Mesenchymal stem cell (in vitro differentiated cells and primary cell): ENCODE measurements around the gene TEC.

Experiments used
- DNase-seq: peaks from one replicate; pipeline ENCODE4 v3.0.0-alpha.2; 2013
- H2AFZ ChIP-seq: one replicate; pipeline ENCODE4 v1.6.1; 2013; ENCODE audit warnings: low read depth, mild to moderate bottlenecking, control low read depth, inconsistent platforms, low read length, moderate library complexity
- H2AK5ac ChIP-seq: 2 replicates; pipeline ENCODE4 v1.6.1; 2013; ENCODE audit warnings: low read length, moderate library complexity, mild to moderate bottlenecking, inconsistent platforms; ENCODE audit not compliant: severe bottlenecking
- H2BK120ac ChIP-seq: one replicate; pipeline ENCODE4 v1.6.1; 2013; ENCODE audit warnings: low read depth, mild to moderate bottlenecking, inconsistent platforms, low read length, moderate library complexity
- H2BK12ac ChIP-seq, 2 experiments: one replicate each; pipeline ENCODE4 v1.6.1; 2013; ENCODE audit warnings: inconsistent platforms in 2 of 2, low read length in 2 of 2, mild to moderate bottlenecking in 2 of 2, moderate library complexity in 2 of 2, control low read depth in 1 of 2
- H2BK15ac ChIP-seq: one replicate; pipeline ENCODE4 v1.6.1; 2013; ENCODE audit warnings: mild to moderate bottlenecking, low read depth, inconsistent platforms; ENCODE audit not compliant: poor library complexity, severe bottlenecking
- H2BK5ac ChIP-seq: 2 replicates; pipeline ENCODE4 v1.6.1; 2013; ENCODE audit warnings: low read depth, mild to moderate bottlenecking, low read length, control low read depth, inconsistent platforms; ENCODE audit not compliant: poor library complexity, severe bottlenecking
- H3K14ac ChIP-seq, 2 experiments: one replicate each; pipeline ENCODE4 v1.6.1; 2013; ENCODE audit warnings: inconsistent platforms in 2 of 2, low read length in 2 of 2, control low read depth in 1 of 2, mild to moderate bottlenecking in 1 of 2, moderate library complexity in 1 of 2
- H3K18ac ChIP-seq, 2 experiments: one replicate each; pipeline ENCODE4 v1.6.1; 2013; ENCODE audit warnings: inconsistent platforms in 2 of 2, low read length in 2 of 2, control low read depth in 1 of 2, low read depth in 1 of 2, mild to moderate bottlenecking in 1 of 2
- H3K23ac ChIP-seq, 2 experiments: one replicate each; pipeline ENCODE4 v1.6.1; 2013; ENCODE audit warnings: inconsistent platforms in 2 of 2, low read length in 2 of 2, mild to moderate bottlenecking in 2 of 2, moderate library complexity in 2 of 2, control low read depth in 1 of 2
- H3K27ac ChIP-seq: 2 replicates; pipeline ENCODE4 v1.5.1; 2013; ENCODE audit warnings: mild to moderate bottlenecking, moderate library complexity, low read length, control low read depth, inconsistent platforms; ENCODE audit not compliant: poor library complexity, severe bottlenecking
- H3K27me3 ChIP-seq, 2 experiments: 2 replicates each; pipeline versions ENCODE4 v1.6.1 to v1.7.0; 2013; ENCODE audit warnings: low read length in 2 of 2, mild to moderate bottlenecking in 2 of 2, moderate library complexity in 2 of 2, control low read depth in 1 of 2, inconsistent platforms in 1 of 2; ENCODE audit not compliant: control insufficient read depth in 1 of 2, insufficient read depth in 1 of 2
- H3K36me3 ChIP-seq, 2 experiments: 2 replicates each; pipeline versions ENCODE4 v1.6.1 to v1.7.0; 2013; ENCODE audit warnings: low read length in 2 of 2, control low read depth in 1 of 2, inconsistent platforms in 1 of 2, low read depth in 1 of 2, mild to moderate bottlenecking in 1 of 2; ENCODE audit not compliant: insufficient read depth in 2 of 2, control insufficient read depth in 1 of 2
- H3K4ac ChIP-seq, 2 experiments: one replicate each; pipeline ENCODE4 v1.6.1; 2013; ENCODE audit warnings: inconsistent platforms in 2 of 2, low read length in 2 of 2, mild to moderate bottlenecking in 2 of 2, moderate library complexity in 2 of 2, control low read depth in 1 of 2, low read depth in 1 of 2
- H3K4me1 ChIP-seq: 2 replicates; pipeline ENCODE4 v1.6.1; 2013; ENCODE audit warnings: low read depth, low read length, control low read depth; ENCODE audit not compliant: control insufficient read depth, insufficient read depth
- H3K4me2 ChIP-seq: 2 replicates; pipeline ENCODE4 v1.6.1; 2013; ENCODE audit warnings: low read length, mild to moderate bottlenecking, inconsistent platforms; ENCODE audit not compliant: poor library complexity, severe bottlenecking
- H3K4me3 ChIP-seq, 2 experiments: 2 replicates each; pipeline versions ENCODE4 v1.5.1 to v1.7.0; 2013; ENCODE audit warnings: low read length in 2 of 2, mild to moderate bottlenecking in 2 of 2, control low read depth in 1 of 2, low read depth in 1 of 2; ENCODE audit not compliant: insufficient read depth in 1 of 2
- H3K79me1 ChIP-seq: replicated peaks from 2 replicates; pipeline ENCODE4 v1.6.1; 2013; ENCODE audit warnings: mild to moderate bottlenecking, control low read depth, low read length, inconsistent platforms; ENCODE audit not compliant: poor library complexity, severe bottlenecking
- H3K9ac ChIP-seq: 2 replicates; pipeline ENCODE4 v1.7.0; 2013; ENCODE audit warnings: mild to moderate bottlenecking, low read length, moderate library complexity
- H3K9me3 ChIP-seq: 2 replicates; pipeline ENCODE4 v1.7.0; 2013; ENCODE audit warnings: mild to moderate bottlenecking, low read length; ENCODE audit not compliant: control insufficient read depth
- H4K8ac ChIP-seq: one replicate; pipeline ENCODE4 v1.6.1; 2013; ENCODE audit warnings: inconsistent platforms, mild to moderate bottlenecking, low read length, moderate library complexity
- H4K91ac ChIP-seq: one replicate; pipeline ENCODE4 v1.6.1; 2013; ENCODE audit warnings: mild to moderate bottlenecking, low read length, inconsistent platforms
- WGBS: methylation state at CpG from one replicate; pipeline ENCODE4 v1.1.7; 2013; ENCODE audit warnings: mixed read lengths; 5-methylcytosine and 5-hydroxymethylcytosine counted together

TEC gene

GRCh38 chr4:48205107-48205506, 64.5 kb downstream of the TEC start:
- H4K91ac ChIP-seq, result no peak overlapping the region
- no peak overlapping the region for H2AFZ ChIP-seq
- peak; percentile 27 for DNase-seq
- WGBS, result 87% methylated on average over 2 of the region's 2 CpGs
- no peaks in the 10 kb centered on the region for H3K27me3 ChIP-seq
- H2BK120ac ChIP-seq, result no peak overlapping the region
- no peak overlapping the region for H3K9ac ChIP-seq
- H3K4me1 ChIP-seq, result peaks cover 5% of the 10 kb centered on the region
- no peak overlapping the region for H2BK15ac ChIP-seq
- H3K79me1 ChIP-seq, result peaks cover 12% of the 10 kb centered on the region
- no peak overlapping the region for H2BK5ac ChIP-seq
- no peak overlapping the region for H3K27ac ChIP-seq
- no peak overlapping the region for H3K4ac ChIP-seq
- H3K4me2 ChIP-seq, result no peak overlapping the region
- no peak overlapping the region for H2AK5ac ChIP-seq
- H2BK12ac ChIP-seq, result no peak overlapping the region
- H3K18ac ChIP-seq, result no peak overlapping the region
- no peak overlapping the region for H4K8ac ChIP-seq
- H3K14ac ChIP-seq, result no peak overlapping the region
- no peaks in the 10 kb centered on the region for H3K36me3 ChIP-seq
- H3K4me3 ChIP-seq, result no peak overlapping the region
- H3K9me3 ChIP-seq, result peaks cover 3% of the 10 kb centered on the region
- H3K23ac ChIP-seq, result no peak overlapping the region

- Histone ChIP-seq H3K14ac (no peak overlapping the region), H3K23ac (no peak overlapping the region), H3K27ac (no peak overlapping the region), H3K79me1 (peaks cover 13% of the 10 kb centered on the region), H3K4me2 (no peak overlapping the region), H2BK5ac (no peak overlapping the region), H2AK5ac (no peak overlapping the region), H4K8ac (no peak overlapping the region), H2AFZ (no peak overlapping the region), H3K9me3 (peaks cover 3% of the 10 kb centered on the region), H3K4me1 (peaks cover 5% of the 10 kb centered on the region), H3K27me3 (no peaks in the 10 kb centered on the region), H3K18ac (no peak overlapping the region), H3K4me3 (no peak overlapping the region), H4K91ac (no peak overlapping the region), H3K4ac (no peak overlapping the region), H2BK12ac (no peak overlapping the region), H2BK15ac (no peak overlapping the region), H3K9ac (no peak overlapping the region), H3K36me3 (no peaks in the 10 kb centered on the region), H2BK120ac (no peak overlapping the region)
- WGBS, result 90% methylated on average over 2 of the region's 3 CpGs
- DNase-seq, result no peak
These were observed 65.8 kb downstream of the TEC start for GRCh38 chr4:48203819-48204218.

- H2BK12ac ChIP-seq, result no peak overlapping the region
- H3K4ac ChIP-seq, result no peak overlapping the region
- H3K23ac ChIP-seq, result no peak overlapping the region
- H3K36me3 ChIP-seq, result no peaks in the 10 kb centered on the region
- H2BK120ac ChIP-seq, result no peak overlapping the region
- no peak overlapping the region for H3K14ac ChIP-seq
- H3K18ac ChIP-seq, result no peak overlapping the region
- WGBS, result 98% methylated on average over 5 of the region's 5 CpGs
- H4K91ac ChIP-seq, result no peak overlapping the region
- no peak overlapping the region for H2AFZ ChIP-seq
- H3K27me3 ChIP-seq, result no peaks in the 10 kb centered on the region
- H2BK15ac ChIP-seq, result peak overlapping the region; percentile 41
- H3K9ac ChIP-seq, result no peak overlapping the region
- no peak overlapping the region for H3K4me3 ChIP-seq
- no peak overlapping the region for H2AK5ac ChIP-seq
- peaks cover 5% of the 10 kb centered on the region for H3K4me1 ChIP-seq
- DNase-seq, result no peak
- no peak overlapping the region for H4K8ac ChIP-seq
- H2BK5ac ChIP-seq, result no peak overlapping the region
- peaks cover 3% of the 10 kb centered on the region for H3K9me3 ChIP-seq
- no peak overlapping the region for H3K4me2 ChIP-seq
- peaks cover 7% of the 10 kb centered on the region for H3K79me1 ChIP-seq
- no peak overlapping the region for H3K27ac ChIP-seq
These were observed 71.9 kb downstream of the TEC start for GRCh38 chr4:48197643-48198237.

GRCh38 chr4:48196758-48197504, 72.7 kb downstream of the TEC start:
- H2BK5ac ChIP-seq, result no peak overlapping the region
- no peak overlapping the region for H2BK120ac ChIP-seq
- H3K23ac ChIP-seq, result no peak overlapping the region
- H2BK12ac ChIP-seq, result no peak overlapping the region
- no peak overlapping the region for H4K8ac ChIP-seq
- DNase-seq, result no peak
- H4K91ac ChIP-seq, result no peak overlapping the region
- peaks cover 3% of the 10 kb centered on the region for H3K9me3 ChIP-seq
- H3K14ac ChIP-seq, result no peak overlapping the region
- no peak overlapping the region for H3K4ac ChIP-seq
- no peaks in the 10 kb centered on the region for H3K27me3 ChIP-seq
- no peak overlapping the region for H3K4me2 ChIP-seq
- H3K4me1 ChIP-seq, result peaks cover 5% of the 10 kb centered on the region
- no peak overlapping the region for H2AFZ ChIP-seq
- WGBS, result 94% methylated on average over 6 of the region's 9 CpGs
- no peak overlapping the region for H3K18ac ChIP-seq
- no peak overlapping the region for H3K27ac ChIP-seq
- no peak overlapping the region for H2BK15ac ChIP-seq
- no peaks in the 10 kb centered on the region for H3K36me3 ChIP-seq
- no peak overlapping the region for H2AK5ac ChIP-seq
- H3K9ac ChIP-seq, result no peak overlapping the region
- peaks cover 8% of the 10 kb centered on the region for H3K79me1 ChIP-seq
- no peak overlapping the region for H3K4me3 ChIP-seq
